Measurements from ENCODE around the gene S100A9.

The S100A9 gene

GRCh38 chr1:153347856-153348255 is 9.8 kb upstream of the S100A9 start:
- peaks cover 53 to 70% (median 59%) of the 10 kb centered on the region in 10 experiments for H3K4me1 ChIP-seq
- H4K20me1 ChIP-seq, result peaks cover 0 to 9% (median 0%) of the 10 kb centered on the region in 11 experiments; a peak in 2 of 22 replicates
- no peaks in the 10 kb centered on the region for H3K9me3 ChIP-seq (replicated peaks in 1 of 11)
- TF ChIP-seq Cebpa-rat (IDR thresholded peaks at IDR 0.05), result no peak
- H3K4me2 ChIP-seq, result no peak overlapping the region
- peaks cover 0 to 15% (median 0%) of the 10 kb centered on the region in 11 experiments; a peak in 5 of 22 replicates for H3K27me3 ChIP-seq
- no peaks in the 10 kb centered on the region for H3K36me3 ChIP-seq
- H3K4me3 ChIP-seq, result no peak overlapping the region
- no peak overlapping the region for H3K9ac ChIP-seq
- no peak overlapping the region for H3K27ac ChIP-seq

- Histone ChIP-seq H4K20me1 (peaks cover 0 to 9% (median 0%) of the 10 kb centered on the region in 11 experiments; a peak in 2 of 22 replicates), H3K36me3 (no peaks in the 10 kb centered on the region), H3K27ac (no peak within 1 kb of the TSS), H3K4me2 (peak within 1 kb of the TSS; percentile 12 to 68 (median 38); a peak in 19 of 22 replicates), H3K27me3 (peaks cover 0 to 15% (median 0%) of the 10 kb centered on the region in 11 experiments; a peak in 4 of 22 replicates), H3K9me3 (replicated peaks in 1 of 11) (no peaks in the 10 kb centered on the region), H3K9ac (no peak within 1 kb of the TSS), H3K4me1 (peaks cover 44 to 70% (median 51%) of the 10 kb centered on the region in 10 experiments), H3K4me3 (no peak within 1 kb of the TSS)
- TF ChIP-seq Cebpa-rat (IDR thresholded peaks at IDR 0.05), result no peak
Measured at GRCh38 chr1:153348511-153349362, 8.9 kb upstream of the S100A9 start, which contains the start of gene PGLYRP4. Gene PGLYRP4 (minus strand): TSS chr1:153348841. CDS start chr1:153347932, 909 bp downstream.

GRCh38 chr1:153349363-153350320 is 8.0 kb upstream of the S100A9 start:
- Histone ChIP-seq H3K4me3 (no peak overlapping the region), H3K9me3 (replicated peaks in 1 of 11) (no peaks in the 10 kb centered on the region), H3K27ac (no peak overlapping the region), H3K36me3 (no peaks in the 10 kb centered on the region), H3K9ac (no peak overlapping the region), H4K20me1 (peaks cover 0 to 9% (median 0%) of the 10 kb centered on the region in 11 experiments; a peak in 2 of 22 replicates), H3K4me1 (peaks cover 35 to 70% (median 45%) of the 10 kb centered on the region in 10 experiments), H3K4me2 (peak overlapping the region; percentile 12 to 68 (median 38); a peak in 19 of 22 replicates), H3K27me3 (peaks cover 0 to 15% (median 0%) of the 10 kb centered on the region in 11 experiments; a peak in 4 of 22 replicates)
- no peak for TF ChIP-seq Cebpa-rat (IDR thresholded peaks at IDR 0.05)

GRCh38 chr1:153350321-153350957 is 7.2 kb upstream of the S100A9 start:
- H3K9me3 ChIP-seq (replicated peaks in 1 of 11), result no peaks in the 10 kb centered on the region
- peaks cover 0 to 15% (median 0%) of the 10 kb centered on the region in 11 experiments; a peak in 4 of 22 replicates for H3K27me3 ChIP-seq
- no peak for TF ChIP-seq Cebpa-rat (IDR thresholded peaks at IDR 0.05)
- H3K4me2 ChIP-seq, result peak overlapping the region; percentile 22 to 68 (median 48); a peak in 18 of 22 replicates
- H3K9ac ChIP-seq, result peak overlapping the region in 2 of 11 experiments; percentile 14 to 38; a peak in 2 of 22 replicates
- H3K4me1 ChIP-seq, result peaks cover 27 to 70% (median 41%) of the 10 kb centered on the region in 10 experiments
- no peaks in the 10 kb centered on the region for H3K36me3 ChIP-seq
- no peak overlapping the region for H3K27ac ChIP-seq
- peaks cover 0 to 5% (median 0%) of the 10 kb centered on the region in 11 experiments; a peak in 2 of 22 replicates for H4K20me1 ChIP-seq
- no peak overlapping the region for H3K4me3 ChIP-seq

- Histone ChIP-seq H3K9ac (no peak overlapping the region), H3K4me3 (no peak overlapping the region), H3K4me2 (no peak overlapping the region), H3K9me3 (replicated peaks in 1 of 11) (peaks cover 0 to 10% (median 0%) of the 10 kb centered on the region in 11 experiments; a peak in 2 of 22 replicates), H4K20me1 (no peaks in the 10 kb centered on the region; a peak in 1 of 22 replicates), H3K36me3 (no peaks in the 10 kb centered on the region), H3K27ac (no peak overlapping the region), H3K4me1 (peaks cover 20 to 79% (median 49%) of the 10 kb centered on the region in 10 experiments), H3K27me3 (no peaks in the 10 kb centered on the region)
- no peak for TF ChIP-seq Cebpa-rat (IDR thresholded peaks at IDR 0.05)
Measured at GRCh38 chr1:153352523-153352922, 5.1 kb upstream of the S100A9 start.

- H3K9me3 ChIP-seq (replicated peaks in 1 of 11), result peaks cover 0 to 14% (median 0%) of the 10 kb centered on the region in 11 experiments; a peak in 2 of 22 replicates
- H3K4me2 ChIP-seq, result peak overlapping the region in 4 of 11 experiments; percentile 17 to 98 (median 56); a peak in 2 of 22 replicates
- no peaks in the 10 kb centered on the region for H3K27me3 ChIP-seq
- TF ChIP-seq Cebpa-rat (IDR thresholded peaks at IDR 0.05), result no peak
- H3K4me1 ChIP-seq, result peaks cover 28 to 86% (median 53%) of the 10 kb centered on the region in 10 experiments
- H4K20me1 ChIP-seq, result no peaks in the 10 kb centered on the region; a peak in 1 of 22 replicates
- peak overlapping the region in 2 of 11 experiments; percentile 19 to 98; a peak in 1 of 22 replicates for H3K27ac ChIP-seq
- peak overlapping the region in 1 of 11 experiments; percentile 28; a peak in 1 of 22 replicates for H3K9ac ChIP-seq
- H3K36me3 ChIP-seq, result peaks cover 0 to 8% (median 0%) of the 10 kb centered on the region in 11 experiments; a peak in 9 of 22 replicates
- no peak overlapping the region for H3K4me3 ChIP-seq
Measured at GRCh38 chr1:153353226-153353947, 4.3 kb upstream of the S100A9 start.

GRCh38 chr1:153354515-153355193 is 3.0 kb upstream of the S100A9 start:
- Histone ChIP-seq H3K36me3 (peaks cover 0 to 20% (median 7%) of the 10 kb centered on the region in 11 experiments; a peak in 11 of 22 replicates), H3K9ac (peak overlapping the region in 6 of 11 experiments; percentile 4 to 36 (median 18); a peak in 5 of 22 replicates), H3K9me3 (replicated peaks in 1 of 11) (peaks cover 0 to 18% (median 0%) of the 10 kb centered on the region in 11 experiments; a peak in 2 of 22 replicates), H3K27ac (peak overlapping the region in 6 of 11 experiments; percentile 12 to 98 (median 36); a peak in 8 of 22 replicates), H3K4me1 (peaks cover 24 to 86% (median 57%) of the 10 kb centered on the region in 10 experiments), H3K4me3 (no peak overlapping the region), H3K27me3 (no peaks in the 10 kb centered on the region), H3K4me2 (peak overlapping the region in 5 of 11 experiments; percentile 42 to 98 (median 86); a peak in 10 of 22 replicates), H4K20me1 (peaks cover 0 to 5% (median 0%) of the 10 kb centered on the region in 11 experiments; a peak in 1 of 22 replicates)
- no peak for TF ChIP-seq Cebpa-rat (IDR thresholded peaks at IDR 0.05)

Measured in BLaER1 treated with 17β-estradiol and CSF1 and Interleukin-3, amounts not matched to agents 10 nM and 100 nM (cell line).